GM18517 (cell line): ENCODE data around the gene ZYX.

Experiments
- ATAC-seq: cut with Tn5 transposase; IDR thresholded peaks from one replicate; pipeline ENCODE4 v1.9.1; 2021; ENCODE audit warnings: mild to moderate bottlenecking, moderate library complexity; ENCODE audit not compliant: unreplicated experiment

Gene ZYX

DNA sequence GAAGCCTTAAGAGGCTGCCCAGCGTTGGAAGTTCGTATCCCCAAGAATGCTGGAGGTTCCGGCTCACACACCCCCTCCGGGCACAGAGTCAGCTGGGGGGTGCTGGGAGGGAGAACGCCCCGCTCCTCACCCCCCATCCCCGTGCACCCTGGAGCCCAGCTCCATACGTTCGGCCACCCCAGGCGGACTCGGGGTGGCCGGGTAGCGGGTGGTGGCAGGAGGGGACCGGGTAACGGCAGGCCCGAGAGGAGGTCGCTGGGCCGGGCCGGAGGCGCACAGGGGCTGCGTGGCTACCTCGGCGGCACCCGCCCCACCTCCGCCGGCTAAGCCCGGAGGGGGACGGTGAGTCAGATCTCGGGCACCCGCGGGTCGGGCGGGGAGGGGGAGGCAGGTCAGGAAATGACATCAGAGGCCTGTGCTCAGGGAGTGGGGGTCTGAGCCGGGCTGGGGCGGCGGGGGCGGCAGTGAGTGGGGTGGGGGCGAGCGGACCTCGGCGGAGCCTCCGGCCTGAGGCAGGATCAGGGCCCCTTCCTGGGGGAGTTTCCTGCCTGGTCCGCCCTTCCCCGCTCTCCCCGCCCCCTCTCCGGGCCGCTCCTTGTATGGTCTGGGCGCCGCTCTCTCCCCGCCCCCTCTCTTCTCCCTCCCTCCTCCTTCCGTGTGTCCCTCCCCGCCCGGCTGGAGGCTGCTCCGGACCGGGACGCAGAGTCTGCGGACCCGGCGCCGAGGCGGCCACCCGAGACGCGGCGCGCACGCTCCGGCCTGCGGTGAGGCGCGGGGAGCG is at the start of gene ZYX:
Gene ZYX (plus strand): TSS at position 700 of the 781 bp plus-strand sequence. CDS start 227 bp downstream, outside the sequence.
- ATAC-seq, result peak; percentile 65

- no peak for ATAC-seq
These were observed 46.9 kb upstream of the ZYX start for GRCh38 chr7:143334244-143334643.

DNA sequence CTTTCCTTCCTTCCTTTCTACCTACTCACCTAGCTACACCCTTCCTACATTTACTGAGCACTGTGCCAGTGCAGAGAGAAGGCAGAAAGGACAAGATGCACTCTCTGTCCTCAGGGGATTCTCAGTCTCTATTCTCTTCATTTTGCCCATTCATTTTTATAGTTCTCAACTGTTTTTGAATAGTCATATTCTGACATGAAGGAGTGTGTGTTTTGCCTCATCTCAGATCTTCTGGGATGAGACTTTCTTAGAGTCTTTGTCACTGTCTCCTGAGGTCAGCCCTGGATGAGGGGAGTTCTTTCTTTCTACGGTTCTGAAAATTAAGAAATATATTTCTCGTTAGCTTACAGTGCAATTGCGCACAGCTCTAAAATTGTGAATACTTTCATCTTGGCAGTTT is 43.9 kb upstream of the ZYX start:
- ATAC-seq, result no peak

DNA sequence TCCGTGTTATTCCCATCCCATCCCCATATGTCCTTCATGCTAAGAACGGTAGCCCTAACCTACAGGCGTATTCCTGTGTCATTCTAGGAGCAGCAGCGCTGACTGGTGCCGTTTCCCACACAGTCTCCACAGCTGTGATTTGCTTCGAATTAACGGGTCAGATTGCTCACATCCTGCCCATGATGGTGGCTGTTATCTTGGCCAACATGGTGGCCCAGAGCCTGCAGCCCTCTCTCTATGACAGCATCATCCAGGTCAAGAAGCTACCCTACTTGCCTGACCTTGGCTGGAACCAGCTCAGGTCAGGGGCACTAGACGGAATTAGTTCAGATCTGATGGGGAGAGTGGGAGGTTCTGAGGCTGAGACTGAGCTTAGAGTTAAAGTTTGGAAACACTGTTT is 39.3 kb upstream of the ZYX start:
- no peak for ATAC-seq

DNA sequence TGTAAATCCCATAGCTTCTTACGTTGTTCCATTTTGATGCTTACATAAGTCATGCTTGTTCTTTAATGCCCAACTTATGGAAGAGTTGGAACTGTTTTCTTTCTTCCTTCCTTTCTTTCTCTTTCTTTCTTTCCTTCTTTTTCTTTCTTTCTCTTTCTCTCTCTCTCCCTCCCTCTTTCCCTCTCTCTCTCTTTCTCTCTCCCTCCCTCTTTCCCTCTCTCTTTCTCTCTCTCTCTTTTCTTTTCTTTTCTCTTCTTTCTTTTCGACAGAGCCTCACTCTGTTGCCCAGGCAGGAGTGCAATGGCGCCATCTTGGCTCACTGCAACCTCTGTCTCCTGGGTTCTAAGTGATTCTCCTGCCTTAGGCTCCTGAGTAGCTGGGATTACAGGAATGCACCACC is 37.5 kb upstream of the ZYX start:
- no peak for ATAC-seq

DNA sequence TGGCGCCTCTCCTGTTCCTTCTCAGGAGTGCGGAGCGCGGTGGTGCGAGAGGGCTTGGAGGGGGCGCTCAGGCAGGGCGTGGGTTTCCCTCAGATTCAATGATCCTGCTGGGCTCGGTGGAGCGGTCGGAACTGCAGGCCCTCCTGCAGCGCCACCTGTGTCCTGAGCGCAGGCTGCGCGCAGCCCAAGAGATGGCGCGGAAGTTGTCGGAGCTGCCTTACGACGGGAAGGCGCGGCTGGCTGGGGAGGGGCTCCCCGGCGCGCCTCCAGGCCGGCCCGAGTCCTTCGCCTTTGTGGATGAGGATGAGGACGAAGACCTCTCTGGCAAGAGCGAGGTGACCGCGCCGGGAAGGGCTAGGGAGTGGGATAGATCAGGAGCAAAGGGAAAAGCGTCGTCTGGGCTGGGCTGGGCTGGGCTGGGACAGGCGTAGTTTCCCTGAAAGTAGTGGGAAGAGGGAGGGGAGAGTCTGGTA is 35.7 kb upstream of the ZYX start:
- ATAC-seq, result no peak

GRCh38 chr7:143346018-143346417 is 35.1 kb upstream of the ZYX start:
- ATAC-seq, result no peak

- no peak for ATAC-seq
These were observed 33.2 kb upstream of the ZYX start for GRCh38 chr7:143347950-143348349.

GRCh38 chr7:143351060-143351459 is 30.1 kb upstream of the ZYX start:
- no peak for ATAC-seq

DNA sequence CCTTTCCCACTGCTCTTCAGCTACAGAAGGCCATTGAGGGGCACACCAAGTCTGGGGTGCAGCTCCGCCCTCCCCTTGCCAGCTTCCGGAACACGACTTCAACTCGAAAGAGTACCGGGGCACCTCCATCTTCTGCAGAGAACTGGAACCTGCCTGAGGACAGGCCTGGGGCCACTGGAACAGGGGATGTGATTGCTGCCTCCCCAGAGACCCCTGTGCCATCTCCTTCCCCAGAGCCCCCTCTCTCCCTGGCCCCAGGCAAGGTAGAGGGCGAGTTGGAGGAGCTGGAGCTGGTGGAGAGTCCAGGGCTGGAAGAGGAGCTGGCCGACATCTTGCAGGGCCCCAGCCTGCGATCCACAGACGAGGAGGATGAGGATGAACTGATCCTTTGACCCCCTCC is 29.6 kb upstream of the ZYX start:
- ATAC-seq, result no peak

DNA sequence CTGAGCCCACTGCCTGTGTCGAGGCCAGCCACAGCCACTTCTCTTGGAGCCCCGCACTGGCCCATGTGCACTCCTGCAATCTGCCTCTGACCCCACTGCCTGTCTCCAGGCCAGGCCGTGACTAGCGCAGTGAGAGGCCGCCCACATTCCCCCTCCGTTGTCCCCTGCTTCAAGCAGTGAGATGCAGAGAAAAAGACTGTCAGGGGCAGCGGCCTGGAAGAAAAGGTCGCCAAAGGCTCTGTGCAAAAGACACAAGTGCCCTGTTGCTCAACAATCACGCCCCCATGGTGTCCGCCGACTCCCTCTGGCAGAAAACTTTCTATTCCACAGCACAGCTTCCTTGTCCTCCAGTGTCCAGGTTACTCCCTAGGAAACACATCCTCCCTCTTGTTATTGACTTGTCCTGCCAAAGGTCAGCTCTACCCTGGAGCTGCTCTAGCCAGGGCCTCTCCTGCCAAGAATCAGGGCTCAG is 28.6 kb upstream of the ZYX start:
- ATAC-seq, result no peak

DNA sequence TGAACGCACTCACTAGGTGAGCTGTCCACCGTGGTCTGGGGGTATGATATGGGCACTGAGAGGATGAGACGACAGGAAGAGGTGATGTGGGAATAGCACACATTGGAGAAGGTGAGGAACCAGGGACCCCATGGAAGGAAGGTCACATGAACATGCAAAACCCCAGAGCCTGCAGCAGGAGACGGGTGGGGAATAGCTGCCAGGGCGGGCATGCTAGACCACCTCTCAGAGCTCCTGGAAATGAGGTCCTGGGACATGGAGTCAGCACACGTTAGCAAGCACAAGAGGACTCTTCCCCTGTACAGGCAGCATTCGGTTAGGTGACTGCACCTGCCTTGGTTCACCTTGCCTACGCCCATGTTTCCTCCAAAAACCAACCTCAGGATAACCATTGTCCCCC is 26.8 kb upstream of the ZYX start:
- no peak for ATAC-seq

DNA sequence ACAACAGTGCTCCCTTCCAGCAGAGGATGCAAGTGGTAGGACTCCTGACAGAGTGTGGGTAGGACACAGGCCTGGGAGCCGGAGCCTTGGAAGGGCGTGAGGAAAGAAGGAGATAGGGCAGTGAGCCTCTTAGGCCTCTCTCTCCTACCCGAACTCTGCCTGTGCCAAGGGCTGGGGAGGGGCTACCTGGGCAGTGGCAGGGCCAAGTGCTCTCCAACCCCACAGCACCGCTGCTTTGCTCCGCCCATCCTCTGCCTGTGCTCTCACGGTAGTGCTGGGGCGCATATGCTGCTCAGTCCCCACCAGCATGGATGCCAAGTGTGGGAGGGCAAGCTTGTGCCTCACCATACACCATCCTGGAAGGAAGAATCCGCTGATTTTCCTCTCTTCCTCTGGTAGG is 26.2 kb upstream of the ZYX start:
- ATAC-seq, result no peak

- ATAC-seq, result no peak
These were observed 25.4 kb upstream of the ZYX start for GRCh38 chr7:143355450-143356385.

- ATAC-seq, result no peak
These were observed 24.6 kb upstream of the ZYX start for GRCh38 chr7:143356414-143357050.

DNA sequence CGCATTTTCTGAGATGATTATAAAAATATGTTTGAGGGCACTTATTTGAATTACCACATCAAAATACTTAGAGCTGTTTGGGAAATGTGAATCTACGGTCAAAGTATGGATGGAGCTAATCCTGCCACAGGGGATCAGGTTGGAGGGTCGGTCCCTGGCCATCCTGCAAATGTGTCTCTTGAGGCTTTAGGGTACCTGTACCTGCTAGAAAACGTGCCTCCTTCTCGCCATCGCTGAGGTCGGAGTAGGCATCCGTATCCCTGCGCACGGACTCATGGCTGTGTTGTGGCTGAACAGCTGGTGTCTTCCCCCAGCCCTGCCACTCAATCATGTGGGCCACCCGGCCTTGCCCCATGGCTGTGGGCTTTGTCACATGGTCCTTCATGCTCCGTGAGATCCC is 22.5 kb upstream of the ZYX start:
- ATAC-seq, result no peak

DNA sequence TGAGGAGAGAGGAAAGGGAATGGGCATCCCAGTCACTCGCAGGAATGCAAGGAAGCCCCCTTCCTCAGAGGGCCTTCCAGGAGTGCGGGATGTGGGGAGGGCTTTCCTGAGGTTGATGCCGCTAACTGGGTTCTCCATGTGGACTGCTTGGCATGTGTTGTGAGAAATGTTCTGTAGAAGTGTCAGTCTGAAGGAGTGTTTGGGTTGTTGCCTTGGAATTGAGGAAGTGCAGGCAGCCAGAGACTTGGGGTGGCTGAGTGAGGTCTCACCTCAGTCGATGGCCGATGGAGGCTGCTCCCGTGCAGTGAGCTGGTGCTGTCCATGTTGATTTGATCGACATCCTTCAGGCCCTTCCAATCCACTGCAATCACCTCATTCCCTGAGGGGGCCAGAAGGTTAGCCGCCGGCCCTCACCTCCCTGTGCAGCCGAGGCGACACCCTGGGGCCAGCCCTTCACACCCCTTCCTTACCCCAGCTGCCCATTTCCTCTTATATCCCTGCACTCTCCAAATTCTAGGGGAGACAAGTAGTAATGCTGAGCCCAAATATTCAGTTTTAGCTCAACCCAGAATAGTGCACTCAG is 21.3 kb upstream of the ZYX start:
- ATAC-seq, result no peak

DNA sequence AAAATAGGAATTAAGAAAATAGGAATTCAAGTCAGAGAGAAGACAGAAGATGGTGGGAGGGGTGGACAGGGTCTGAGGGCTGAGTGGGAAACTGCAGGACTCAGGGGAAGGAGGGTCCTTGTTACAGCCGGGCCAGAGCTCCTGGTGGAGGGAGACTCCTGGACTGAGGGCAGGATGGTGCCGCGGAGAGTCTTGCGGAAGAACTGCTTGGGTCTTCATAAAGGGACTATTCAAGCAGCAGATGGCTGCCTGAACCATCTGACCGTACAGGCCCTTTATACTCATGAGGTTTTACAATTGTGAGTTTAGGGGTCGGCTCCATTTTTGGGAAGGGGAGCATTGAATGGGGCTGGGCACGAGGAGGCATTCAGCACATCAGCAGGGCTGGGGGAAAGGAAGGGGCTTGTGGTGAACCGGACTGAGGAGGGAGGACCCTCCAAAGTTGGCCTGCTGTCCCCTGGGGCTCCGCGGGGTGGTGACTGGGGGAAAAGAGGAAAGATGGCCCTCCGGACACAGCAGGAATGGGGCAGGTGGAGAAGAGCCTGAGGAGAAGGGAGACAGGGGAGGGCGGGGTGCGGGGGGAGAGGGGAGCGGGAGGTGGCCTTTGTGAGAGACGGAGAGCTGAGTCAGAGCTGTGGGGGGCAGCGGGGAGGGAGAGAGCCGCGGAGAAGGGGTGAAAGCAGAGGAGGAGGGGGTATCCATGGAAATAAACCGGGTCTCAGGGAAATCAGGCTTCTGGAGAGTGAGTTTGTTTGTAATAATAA is 20.2 kb upstream of the ZYX start:
- ATAC-seq, result no peak

- no peak for ATAC-seq
These were observed 19.5 kb upstream of the ZYX start for GRCh38 chr7:143361552-143362130.
